ENCODE results near the gene BRI3BP. TPM values are rescaled to one million over a fixed set of nuclear protein-coding genes. Genes with fewer than 3 reads are reported as not detected.

Gene BRI3BP, protein sequence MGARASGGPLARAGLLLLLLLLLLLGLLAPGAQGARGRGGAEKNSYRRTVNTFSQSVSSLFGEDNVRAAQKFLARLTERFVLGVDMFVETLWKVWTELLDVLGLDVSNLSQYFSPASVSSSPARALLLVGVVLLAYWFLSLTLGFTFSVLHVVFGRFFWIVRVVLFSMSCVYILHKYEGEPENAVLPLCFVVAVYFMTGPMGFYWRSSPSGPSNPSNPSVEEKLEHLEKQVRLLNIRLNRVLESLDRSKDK
- total RNA-seq (2014; rRNA removed) (31.9 and 32.9 TPM in 2 replicates), Bru-seq, nascent RNA (percentile 58 among the genes with signal in this experiment), BruChase-seq, experiment 1, labeled RNA remaining after a 6-hour chase (percentile 79 among the genes with signal in this experiment), BruChase-seq, experiment 2, labeled RNA remaining after a 2-hour chase (percentile 52 among the genes with signal in this experiment)
- long read RNA-seq, full-length matches to known transcripts: 8 of 12 reads
- long read RNA-seq, partial matches to known transcripts: 0 of 12 reads
- long read RNA-seq, other reads (novel, unspliced or antisense): 4 of 12 reads

DNA sequence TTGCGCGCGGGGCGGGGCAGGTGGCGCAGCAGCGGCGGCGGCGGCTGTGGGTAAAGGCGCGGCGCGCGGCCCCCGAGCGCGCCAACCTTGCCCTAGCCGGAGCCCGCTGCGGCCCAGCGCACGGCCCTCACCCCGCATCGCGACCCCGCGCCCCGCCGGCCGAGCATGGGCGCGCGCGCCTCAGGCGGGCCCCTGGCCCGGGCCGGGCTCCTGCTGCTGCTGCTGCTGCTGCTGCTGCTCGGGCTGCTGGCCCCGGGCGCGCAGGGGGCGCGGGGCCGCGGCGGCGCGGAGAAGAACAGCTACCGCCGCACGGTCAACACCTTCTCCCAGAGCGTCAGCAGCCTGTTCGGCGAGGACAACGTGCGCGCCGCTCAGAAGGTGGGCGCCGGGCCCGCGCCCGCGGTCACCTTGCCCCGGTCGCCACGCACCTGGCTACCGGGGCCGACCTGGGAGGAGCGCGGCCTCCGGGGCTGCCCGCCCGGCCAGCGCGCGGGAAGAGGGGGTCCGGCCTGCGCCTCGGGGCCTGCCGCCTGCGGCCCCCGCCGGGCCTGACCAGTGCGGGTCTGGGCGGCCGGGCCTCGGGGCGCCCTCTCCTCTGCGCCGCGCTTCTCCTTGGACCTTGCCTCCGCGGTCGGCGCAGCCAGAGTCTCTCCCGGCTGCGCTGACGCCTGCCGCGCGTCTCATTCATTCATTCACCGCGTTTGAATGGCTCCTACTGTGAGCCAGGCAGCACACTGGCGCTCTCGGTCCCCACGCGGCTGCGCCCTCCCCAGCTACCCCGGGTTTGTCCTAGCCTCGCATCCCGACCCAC, at the start of gene BRI3BP:
Gene BRI3BP (plus strand): TSS at position 20 of the 811 bp plus-strand sequence. CDS start 146 bp downstream, at position 166.
- H3K9me2 ChIP-seq (replicated peaks; ENCODE audit: low read length): no peaks in the 10 kb centered on the region
- no peaks in the 10 kb centered on the region for H3K27me3 ChIP-seq (ENCODE audit: low read length)

DNA sequence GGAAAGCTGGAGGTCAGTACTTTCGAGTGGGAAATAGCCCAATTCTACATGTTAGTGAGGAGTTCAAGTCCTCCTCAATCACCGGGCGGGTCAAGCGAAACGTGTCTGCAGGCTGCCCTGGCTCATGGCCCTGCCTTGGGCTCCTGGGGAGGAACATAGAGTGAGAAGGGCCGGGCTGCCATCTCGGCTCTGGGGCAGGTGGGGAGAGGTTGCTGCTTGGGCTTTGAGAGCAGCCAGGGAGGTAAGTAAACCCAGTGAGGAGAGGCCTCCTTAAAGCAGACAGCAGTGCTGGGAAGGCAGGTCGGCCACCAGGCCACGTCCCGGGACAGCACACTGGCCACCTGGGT, 47.0 kb upstream of the BRI3BP start:
- TF ChIP-seq EZH2phosphoT487 (IDR thresholded peaks at IDR 0.05; ENCODE audit: borderline replicate concordance, low read length) (no peak), EZH2 (IDR thresholded peaks at IDR 0.05; ENCODE audit: low read length, unreplicated experiment) (no peak)
- TF ChIP-seq, protein P1, sequence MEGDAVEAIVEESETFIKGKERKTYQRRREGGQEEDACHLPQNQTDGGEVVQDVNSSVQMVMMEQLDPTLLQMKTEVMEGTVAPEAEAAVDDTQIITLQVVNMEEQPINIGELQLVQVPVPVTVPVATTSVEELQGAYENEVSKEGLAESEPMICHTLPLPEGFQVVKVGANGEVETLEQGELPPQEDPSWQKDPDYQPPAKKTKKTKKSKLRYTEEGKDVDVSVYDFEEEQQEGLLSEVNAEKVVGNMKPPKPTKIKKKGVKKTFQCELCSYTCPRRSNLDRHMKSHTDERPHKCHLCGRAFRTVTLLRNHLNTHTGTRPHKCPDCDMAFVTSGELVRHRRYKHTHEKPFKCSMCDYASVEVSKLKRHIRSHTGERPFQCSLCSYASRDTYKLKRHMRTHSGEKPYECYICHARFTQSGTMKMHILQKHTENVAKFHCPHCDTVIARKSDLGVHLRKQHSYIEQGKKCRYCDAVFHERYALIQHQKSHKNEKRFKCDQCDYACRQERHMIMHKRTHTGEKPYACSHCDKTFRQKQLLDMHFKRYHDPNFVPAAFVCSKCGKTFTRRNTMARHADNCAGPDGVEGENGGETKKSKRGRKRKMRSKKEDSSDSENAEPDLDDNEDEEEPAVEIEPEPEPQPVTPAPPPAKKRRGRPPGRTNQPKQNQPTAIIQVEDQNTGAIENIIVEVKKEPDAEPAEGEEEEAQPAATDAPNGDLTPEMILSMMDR (conservative IDR thresholded peaks at IDR 0.05; ENCODE audit: low read depth, low read length): no peak
- ChIA-PET POLR2A (ENCODE audit: unreplicated experiment) (no interaction called here), CTCF (interaction anchor here (0.5 kb wide), 1 partner anchor 259 kb away, joined by 3 read pairs; no protein-coding TSS in a partner anchor)
- ATAC-seq (no peak), DNase-seq (no peak)
- no TSS peak for BruUV-seq (replicated peaks)
- no peak overlapping the region for H3K9ac ChIP-seq (ENCODE audit: low read length)
- H3F3A ChIP-seq (ENCODE audit: low read length, unreplicated experiment): no peaks in the 10 kb centered on the region
- H3K27me3 ChIP-seq (ENCODE audit: low read length): no peaks in the 10 kb centered on the region
- intact Hi-C loops (cut with micrococcal nuclease): no loop called here
- H3K9me2 ChIP-seq (replicated peaks; ENCODE audit: low read length): no peaks in the 10 kb centered on the region
- peaks cover 35% of the 10 kb centered on the region for H3K36me3 ChIP-seq (ENCODE audit: low read depth, low read length)
- H3K9me3 ChIP-seq (ENCODE audit: low read length): no peaks in the 10 kb centered on the region
- H4K20me1 ChIP-seq (ENCODE audit: low read length): no peaks in the 10 kb centered on the region
- no peak overlapping the region for H3K4me3 ChIP-seq (ENCODE audit: low read length)
- H3K4me1 ChIP-seq (ENCODE audit: insufficient read depth, low read length): no peaks in the 10 kb centered on the region
- H3K79me2 ChIP-seq (ENCODE audit: low read length): no peaks in the 10 kb centered on the region
- no peak overlapping the region for H3K4me2 ChIP-seq (ENCODE audit: low read length)
- H2AFZ ChIP-seq (ENCODE audit: low read length): no peak overlapping the region
- H3K27ac ChIP-seq (ENCODE audit: low read length): no peak overlapping the region

More for the DNA sequence above, at the start of gene BRI3BP:
- ATAC-seq (peak; percentile 76), DNase-seq (peak; percentile 57)
- no peaks in the 10 kb centered on the region for H3K9me3 ChIP-seq (ENCODE audit: low read length)
- TF ChIP-seq EZH2phosphoT487 (IDR thresholded peaks at IDR 0.05; ENCODE audit: borderline replicate concordance, low read length) (no peak), EZH2 (IDR thresholded peaks at IDR 0.05; ENCODE audit: low read length, unreplicated experiment) (no peak)
- TF ChIP-seq, protein P1 (conservative IDR thresholded peaks at IDR 0.05; ENCODE audit: low read depth, low read length): no peak
- H2AFZ ChIP-seq (ENCODE audit: low read length): peak within 1 kb of the TSS; percentile 96
- H3K4me1 ChIP-seq (ENCODE audit: insufficient read depth, low read length): peaks cover 18% of the 10 kb centered on the region
- no peaks in the 10 kb centered on the region for H3F3A ChIP-seq (ENCODE audit: low read length, unreplicated experiment)
- POLR2A ChIA-PET (ENCODE audit: unreplicated experiment): no interaction called here
- intact Hi-C loops (cut with micrococcal nuclease): loop anchor here (2.0 to 5.0 kb wide), 3 partner anchors 53 to 128 kb away; partner anchors contain the start of gene AACS
- H4K20me1 ChIP-seq (ENCODE audit: low read length): peaks cover 8% of the 10 kb centered on the region; the same call in 1 of the 2 replicates
- CTCF ChIA-PET: interaction anchor here (0.8 to 0.9 kb wide), 2 partner anchors 53 kb away, joined by 3 to 7 read pairs; no protein-coding TSS in a partner anchor
- H3K27ac ChIP-seq (ENCODE audit: low read length): 0 out of 2 replicates have a peak within 1 kb of the TSS, but pooled peaks have one; percentile 7
- no peaks in the 10 kb centered on the region for H3K36me3 ChIP-seq (ENCODE audit: low read depth, low read length)
- peak within 1 kb of the TSS; percentile 69 for H3K9ac ChIP-seq (ENCODE audit: low read length)
- no TSS peak for BruUV-seq (replicated peaks)
- peak within 1 kb of the TSS; percentile 89 for H3K4me2 ChIP-seq (ENCODE audit: low read length)
- H3K4me3 ChIP-seq (ENCODE audit: low read length): peak within 1 kb of the TSS; percentile 78
- peaks cover 49% of the 10 kb centered on the region for H3K79me2 ChIP-seq (ENCODE audit: low read length)
